ENCODE measurements around the gene TTC39A. TPM values are rescaled to one million over a fixed set of nuclear protein-coding genes. Genes with fewer than 3 reads are reported as not detected.

TTC39A gene
- total and polyA plus RNA-seq, 2 of the 13 experiments (the other 11 are each of a cell fraction or from before 2014, with no cell fraction given) = 0.33 to 1.5 TPM

- H3K4me2 ChIP-seq (ENCODE audit: low read depth, low read length) = peak overlapping the region; percentile 67
- in situ Hi-C loops (cut with HindIII; ENCODE audit: extremely low pct_ligation_motif_present, low pct_unique_long_range_greater_than_20kb) (no loop called here), intact Hi-C loops (cut with micrococcal nuclease; ENCODE audit: unreplicated experiment) (no loop called here)
- peaks cover 34% of the 10 kb centered on the region for H3K4me1 ChIP-seq (ENCODE audit: insufficient read depth, low read length)
- H3K9me3 ChIP-seq (ENCODE audit: low read length) = no peaks in the 10 kb centered on the region
- H4K20me1 ChIP-seq (ENCODE audit: insufficient read depth, low read length) = no peaks in the 10 kb centered on the region
- no peaks in the 10 kb centered on the region; a peak in 1 of 5 replicates for H3K27me3 ChIP-seq (ENCODE audit: control insufficient read depth in 1 of 2, insufficient read depth in 2 of 2, low read length in 2 of 2)
- H3K9ac ChIP-seq (ENCODE audit: insufficient read depth, low read depth, low read length) = no peak overlapping the region
- CTCF ChIA-PET (ENCODE audit: low intra/inter-chr PET ratio, low total read pairs) = no interaction called here
- WGBS (ENCODE audit: low lambda C conversion rate) = 0% methylated on average over 2 of the region's 4 CpGs
- peak; percentile 85 for FAIRE-seq
- no TSS peak for BruUV-seq (replicated peaks)
- POLR2A ChIA-PET = interaction anchor here (0.8 to 1.8 kb wide), 2 partner anchors 9 to 24 kb away, joined by 3 to 6 read pairs; no protein-coding TSS in a partner anchor
- no peak overlapping the region for H3K27ac ChIP-seq (ENCODE audit: extremely low read length, insufficient read depth, low read length)
- peak; percentile 55 for DNase-seq (ENCODE audit: low spot score)
- no peak overlapping the region for H2AFZ ChIP-seq (ENCODE audit: low read length)
- ATAC-seq = peak; percentile 84
- no peaks in the 10 kb centered on the region for H3K36me3 ChIP-seq (replicated peaks in 1 of 2; ENCODE audit: control insufficient read depth in 1 of 2, insufficient read depth in 2 of 2, low read length in 2 of 2)
- peak overlapping the region in 1 of 3 experiments; percentile 22; a peak in 1 of 6 replicates for H3K4me3 ChIP-seq (replicated peaks in 1 of 3; ENCODE audit: insufficient read depth in 1 of 3, low read depth in 2 of 3, low read length in 3 of 3)
- no peaks in the 10 kb centered on the region for H3K79me2 ChIP-seq (ENCODE audit: insufficient read depth, low read length)
- no peak for TF ChIP-seq ZNF253 (CRISPR knock-in tag; IDR thresholded peaks at IDR 0.05; ENCODE audit: borderline replicate concordance)
- no peak for TF ChIP-seq ZNF660 (CRISPR knock-in tag; IDR thresholded peaks at IDR 0.05; ENCODE audit: borderline replicate concordance, low read depth)
- TF ChIP-seq ZNF749 (CRISPR knock-in tag; IDR thresholded peaks at IDR 0.05; ENCODE audit: borderline replicate concordance) = no peak
- no peak for TF ChIP-seq KMT2B (CRISPR knock-in tag; IDR thresholded peaks at IDR 0.05)
- TF ChIP-seq ZEB1 (IDR thresholded peaks at IDR 0.05; ENCODE audit: insufficient replicate concordance, low read depth) = no peak
- TF ChIP-seq, protein P1, sequence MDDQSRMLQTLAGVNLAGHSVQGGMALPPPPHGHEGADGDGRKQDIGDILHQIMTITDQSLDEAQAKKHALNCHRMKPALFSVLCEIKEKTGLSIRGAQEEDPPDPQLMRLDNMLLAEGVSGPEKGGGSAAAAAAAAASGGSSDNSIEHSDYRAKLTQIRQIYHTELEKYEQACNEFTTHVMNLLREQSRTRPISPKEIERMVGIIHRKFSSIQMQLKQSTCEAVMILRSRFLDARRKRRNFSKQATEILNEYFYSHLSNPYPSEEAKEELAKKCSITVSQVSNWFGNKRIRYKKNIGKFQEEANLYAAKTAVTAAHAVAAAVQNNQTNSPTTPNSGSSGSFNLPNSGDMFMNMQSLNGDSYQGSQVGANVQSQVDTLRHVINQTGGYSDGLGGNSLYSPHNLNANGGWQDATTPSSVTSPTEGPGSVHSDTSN (CRISPR knock-in tag; IDR thresholded peaks at IDR 0.05; ENCODE audit: borderline replicate concordance) = no peak
- TF ChIP-seq SMC3 (IDR thresholded peaks at IDR 0.05; ENCODE audit: low read length) = no peak
- TF ChIP-seq ZNF101 (CRISPR knock-in tag; IDR thresholded peaks at IDR 0.05; ENCODE audit: borderline replicate concordance, low read depth) = no peak
- TF ChIP-seq GATAD2A (CRISPR knock-in tag; IDR thresholded peaks at IDR 0.05) = peak; percentile 31; the same call in 1 of the 2 replicates
- no peak for TF ChIP-seq TAF15 (IDR thresholded peaks at IDR 0.05; ENCODE audit: low read depth, low read length, poor library complexity, severe bottlenecking)
- TF ChIP-seq DBP (CRISPR knock-in tag; IDR thresholded peaks at IDR 0.05; ENCODE audit: not compliant biosample characterization) = no peak
- no peak for TF ChIP-seq MXD1 (CRISPR knock-in tag; IDR thresholded peaks at IDR 0.05)
- TF ChIP-seq HDAC2 (CRISPR knock-in tag; IDR thresholded peaks at IDR 0.05) = no peak
- no peak for TF ChIP-seq ZNF737 (CRISPR knock-in tag; IDR thresholded peaks at IDR 0.05; ENCODE audit: borderline replicate concordance)
- TF ChIP-seq KMT2A (CRISPR knock-in tag; IDR thresholded peaks at IDR 0.05) = no peak
- TF ChIP-seq SP2 (CRISPR knock-in tag; IDR thresholded peaks at IDR 0.05) = no peak
- TF ChIP-seq CBX5 (CRISPR knock-in tag; IDR thresholded peaks at IDR 0.05; ENCODE audit: borderline replicate concordance) = 0 out of 2 replicates have a peak, but pooled peaks have one; percentile 19
- TF ChIP-seq USF2 (IDR thresholded peaks at IDR 0.05; ENCODE audit: low read depth, low read length) = no peak
- TF ChIP-seq USF2 (CRISPR knock-in tag; IDR thresholded peaks at IDR 0.05; ENCODE audit: borderline replicate concordance) = no peak
- TF ChIP-seq ZIK1 (CRISPR knock-in tag; IDR thresholded peaks at IDR 0.05; ENCODE audit: borderline replicate concordance, low read depth) = no peak
- 0 out of 2 replicates have a peak, but pooled peaks have one; percentile 11 for TF ChIP-seq SAP130 (CRISPR knock-in tag; IDR thresholded peaks at IDR 0.05; ENCODE audit: low read depth)
These were observed 25.0 kb downstream of the TTC39A start for GRCh38 chr1:51305371-51305823.
